CD4-positive, alpha-beta T cell treated with Interleukin-6 for 4 hours (primary cell): ENCODE data around the gene AADACL3.
"Not testable (repeated sequence)": the region's sequence is repeated elsewhere in the genome, so short reads cannot be mapped to it uniquely, and the experiment has no call there.

Experiments
- DNase-seq: peaks from one replicate; pipeline ENCODE4 v3.0.0-alpha.2; 2020; ENCODE audit warnings: mixed read lengths

Gene AADACL3

GRCh38 chr1:12717301-12717838 is 1.5 kb downstream of the AADACL3 start:
- no peak for DNase-seq

- no peak for DNase-seq
These were observed 6.7 kb downstream of the AADACL3 start for GRCh38 chr1:12722626-12723025.

- DNase-seq, result no peak
These were observed 12.5 kb downstream of the AADACL3 start for GRCh38 chr1:12728391-12728790.

- no peak for DNase-seq
These were observed 14.2 kb downstream of the AADACL3 start for GRCh38 chr1:12730156-12730555.

GRCh38 chr1:12731084-12731483 is 15.2 kb downstream of the AADACL3 start:
- DNase-seq, result not testable (repeated sequence)

GRCh38 chr1:12734651-12735050 is 18.7 kb downstream of the AADACL3 start:
- DNase-seq, result no peak

GRCh38 chr1:12738934-12739333 is 23.0 kb downstream of the AADACL3 start:
- DNase-seq, result no peak

- no peak for DNase-seq
These were observed 23.7 kb downstream of the AADACL3 start for GRCh38 chr1:12739613-12740012.

- no peak for DNase-seq
These were observed 26.0 kb downstream of the AADACL3 start for GRCh38 chr1:12741946-12742345.

GRCh38 chr1:12745126-12745991 is 29.4 kb downstream of the AADACL3 start:
- DNase-seq, result no peak

GRCh38 chr1:12745992-12746323 is 30.0 kb downstream of the AADACL3 start, which contains the start of gene CFAP107:
Gene CFAP107, plus strand, starts transcription at chr1:12746200. Its CDS starts 231 bp downstream, at chr1:12746431.
- DNase-seq, result no peak

GRCh38 chr1:12748778-12749355 is 33.0 kb downstream of the AADACL3 start:
- DNase-seq, result no peak

GRCh38 chr1:12754738-12755137 is 38.8 kb downstream of the AADACL3 start:
- no peak for DNase-seq

- DNase-seq, result no peak
These were observed 40.4 kb downstream of the AADACL3 start for GRCh38 chr1:12756273-12756672.

- no peak for DNase-seq
These were observed 41.0 kb downstream of the AADACL3 start for GRCh38 chr1:12756768-12757413.

GRCh38 chr1:12757836-12758235 is 41.9 kb downstream of the AADACL3 start:
- no peak for DNase-seq

- DNase-seq, result no peak
These were observed 44.4 kb downstream of the AADACL3 start for GRCh38 chr1:12760256-12760795.

- DNase-seq, result no peak
These were observed 45.9 kb downstream of the AADACL3 start for GRCh38 chr1:12761781-12762180.

- DNase-seq, result no peak
These were observed 46.9 kb downstream of the AADACL3 start for GRCh38 chr1:12762766-12763165.

GRCh38 chr1:12763479-12763878 is 47.6 kb downstream of the AADACL3 start:
- no peak for DNase-seq

GRCh38 chr1:12764016-12764415 is 48.1 kb downstream of the AADACL3 start:
- no peak for DNase-seq

GRCh38 chr1:12769031-12769430 is 53.1 kb downstream of the AADACL3 start:
- no peak for DNase-seq

- DNase-seq, result no peak
These were observed 54.1 kb downstream of the AADACL3 start for GRCh38 chr1:12769976-12770505.
